Testis (tissue), 2 donors: Measurements from ENCODE around the gene MUC2.

Experiments used
- CTCF ChIP-seq, 3 experiments: fragments of 450-650 bp in 2 of 3; fragments of 200-600 bp in 1 of 3; sonication (generic) in 1 of 3; IDR thresholded peaks; one replicate each; pipeline ENCODE4 v1.5.1; 2016 to 2019; ENCODE audit warnings: antibody characterized with exemption in 3 of 3, mild to moderate bottlenecking in 2 of 3, moderate library complexity in 1 of 3
- POLR2A ChIP-seq: fragments of 450-650 bp; IDR thresholded peaks from one replicate; pipeline ENCODE4 v1.6.1; 2017; ENCODE audit warnings: antibody characterized with exemption, mild to moderate bottlenecking, moderate library complexity

GRCh38 chr11:1030556-1030955 lies 44.1 kb upstream of the MUC2 start:
- TF ChIP-seq CTCF (IDR thresholded peaks at IDR 0.05) (no peak), POLR2A (no peak)
